Stimulated activated naive CD8-positive, alpha-beta T cell treated with anti-CD3 and anti-CD28 coated beads, Interleukin-15, Interleukin-2, amounts not matched to agents 100 U/mL and 50 U/mL, for 24 hours (primary cell): ENCODE data around the gene RPL15.

Experiments
- ATAC-seq: fragments of 150-1000 bp; cut with Tn5 transposase; one replicate; pipeline ENCODE4 v1.10.0; 2021
- DNase-seq: peaks from one replicate; pipeline ENCODE4 v3.0.0; 2021

Gene RPL15

DNA sequence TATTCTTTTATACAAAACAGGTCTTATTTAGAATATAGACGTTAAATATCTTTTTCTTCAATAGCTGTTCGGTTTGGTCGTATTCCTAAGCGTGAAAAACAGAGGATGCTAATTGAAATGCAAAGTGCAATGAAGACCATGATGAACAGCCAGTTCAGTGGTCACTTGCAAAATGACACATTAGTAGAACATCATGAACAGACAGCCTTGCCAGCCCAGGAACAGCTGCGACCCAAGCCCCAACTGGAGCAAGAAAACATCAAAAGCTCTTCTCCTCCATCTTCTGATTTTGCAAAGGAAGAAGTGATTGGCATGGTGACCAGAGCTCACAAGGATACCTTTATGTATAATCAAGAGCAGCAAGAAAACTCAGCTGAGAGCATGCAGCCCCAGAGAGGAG lies 45.0 kb downstream of the RPL15 start:
- DNase-seq = no peak
- ATAC-seq = no peak

- ATAC-seq (no peak), DNase-seq (no peak)
These were observed 47.8 kb downstream of the RPL15 start for GRCh38 chr3:23964537-23965235.

- no peak for DNase-seq
- no peak for ATAC-seq
These were observed 49.4 kb downstream of the RPL15 start for GRCh38 chr3:23966328-23966727.

DNA sequence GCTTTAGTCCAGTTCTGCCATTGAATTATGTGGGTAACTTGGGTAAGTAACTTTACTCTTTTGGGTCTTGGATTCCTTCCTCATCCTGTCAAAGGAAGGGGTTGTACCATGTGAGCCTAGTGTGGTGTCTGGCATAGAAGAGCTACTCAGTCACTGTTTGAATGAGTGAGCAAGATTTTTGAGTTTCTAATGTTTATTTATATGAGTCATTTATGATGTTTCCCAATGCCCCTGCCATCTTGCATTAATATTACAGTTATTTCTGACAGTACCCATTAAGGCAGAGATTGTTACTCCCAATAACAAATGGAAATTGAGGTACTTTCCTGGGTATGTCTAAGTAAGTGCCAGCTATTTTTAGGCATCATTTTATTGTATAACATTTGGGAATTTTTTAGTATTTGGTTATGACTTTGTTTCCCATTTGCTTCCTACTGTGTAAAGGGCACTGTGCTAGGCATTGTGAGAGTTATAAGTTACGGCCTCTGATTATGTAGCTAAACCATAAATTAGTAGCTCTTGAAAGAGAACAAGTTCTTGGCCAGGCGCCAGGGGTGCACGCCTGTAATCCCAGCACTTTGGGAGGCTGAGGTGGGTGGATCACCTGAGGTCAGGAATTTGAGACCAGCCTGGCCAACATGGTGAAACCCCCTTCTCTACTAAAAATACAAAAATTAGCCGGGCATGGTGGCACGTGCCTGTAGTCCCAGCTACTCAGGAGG lies 51.7 kb downstream of the RPL15 start:
- DNase-seq = no peak
- no peak for ATAC-seq

DNA sequence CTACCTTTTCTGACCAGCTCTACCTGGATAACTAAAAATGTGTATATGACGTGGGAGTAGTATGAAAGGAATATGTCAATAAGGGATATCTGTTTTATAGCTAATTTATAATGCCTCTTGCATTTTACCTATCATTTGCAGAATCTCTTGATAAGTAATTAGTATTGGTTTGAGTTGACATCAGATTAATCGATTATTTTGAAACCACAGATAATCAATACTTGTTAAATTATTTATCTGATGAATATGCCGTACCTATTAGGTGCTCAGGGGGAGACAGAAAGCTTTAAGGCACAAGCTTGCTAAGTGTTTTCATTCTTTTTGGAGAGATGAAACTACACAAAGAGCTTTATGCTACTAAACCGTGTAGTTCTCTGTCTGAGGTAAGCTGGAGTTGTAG lies 52.5 kb downstream of the RPL15 start:
- ATAC-seq (no peak), DNase-seq (no peak)
